ENCODE data around the gene PICALM.
"Not testable (repeated sequence)": the region's sequence is repeated elsewhere in the genome, so short reads cannot be mapped to it uniquely, and the experiment has no call there.

The PICALM gene

GRCh38 chr11:85953491-85954143 lies 115.3 kb downstream of the PICALM start:
- Histone ChIP-seq H3K4me2 (ENCODE audit: low read depth, low read length, poor library complexity, severe bottlenecking) (no peak overlapping the region), H3K79me2 (ENCODE audit: insufficient read depth, low read length) (no peaks in the 10 kb centered on the region), H2AFZ (ENCODE audit: low read length) (no peak overlapping the region), H3K9ac (ENCODE audit: low read depth, low read length, poor library complexity, severe bottlenecking) (no peak overlapping the region), H3K9me3 (ENCODE audit: insufficient read depth, low read depth, low read length) (no peaks in the 10 kb centered on the region), H3K27me3 (ENCODE audit: insufficient read depth, low read length, poor library complexity, severe bottlenecking) (no peaks in the 10 kb centered on the region), H3K4me1 (ENCODE audit: insufficient read depth, low read length, poor library complexity, severe bottlenecking) (no peaks in the 10 kb centered on the region), H3K36me3 (ENCODE audit: insufficient read depth, low read length) (peaks cover 41% of the 10 kb centered on the region), H4K20me1 (ENCODE audit: insufficient read depth, low read length, poor library complexity, severe bottlenecking) (no peaks in the 10 kb centered on the region), H3K9me2 (replicated peaks; ENCODE audit: low read depth, low read length) (no peaks in the 10 kb centered on the region), H3K4me3 (ENCODE audit: low read length, poor library complexity, severe bottlenecking) (no peak overlapping the region), H3F3A (ENCODE audit: low read depth) (no peaks in the 10 kb centered on the region)
- TF ChIP-seq EZH2phosphoT487 (IDR thresholded peaks at IDR 0.05; ENCODE audit: borderline replicate concordance) (no peak), CTCF (conservative IDR thresholded peaks at IDR 0.05; ENCODE audit: low read length) (no peak)

- peaks cover 27% of the 10 kb centered on the region; the same call in 1 of the 2 replicates for H3K36me3 ChIP-seq (ENCODE audit: insufficient read depth, low read length)
- H3K4me3 ChIP-seq (ENCODE audit: low read length, poor library complexity, severe bottlenecking); H3K79me2 ChIP-seq (ENCODE audit: insufficient read depth, low read length); H3K27me3 ChIP-seq (ENCODE audit: insufficient read depth, low read length, poor library complexity, severe bottlenecking); H3K9ac ChIP-seq (ENCODE audit: low read depth, low read length, poor library complexity, severe bottlenecking); H3K9me2 ChIP-seq (replicated peaks; ENCODE audit: low read depth, low read length); H3K4me2 ChIP-seq (ENCODE audit: low read depth, low read length, poor library complexity, severe bottlenecking); H3K4me1 ChIP-seq (ENCODE audit: insufficient read depth, low read length, poor library complexity, severe bottlenecking); H2AFZ ChIP-seq (ENCODE audit: low read length); H4K20me1 ChIP-seq (ENCODE audit: insufficient read depth, low read length, poor library complexity, severe bottlenecking); H3F3A ChIP-seq (ENCODE audit: low read depth); H3K9me3 ChIP-seq (ENCODE audit: insufficient read depth, low read depth, low read length): not testable (repeated sequence)
These were observed 116.8 kb downstream of the PICALM start for GRCh38 chr11:85952108-85952485.

- no peaks in the 10 kb centered on the region for H3K27me3 ChIP-seq (ENCODE audit: insufficient read depth, low read length, poor library complexity, severe bottlenecking)
These were observed 117.3 kb downstream of the PICALM start for GRCh38 chr11:85951428-85952107.

More at GRCh38 chr11:85951428-85952107, 117.3 kb downstream of the PICALM start:
- Histone ChIP-seq H3K36me3 (ENCODE audit: insufficient read depth, low read length) (peaks cover 22% of the 10 kb centered on the region; the same call in 1 of the 2 replicates), H4K20me1 (ENCODE audit: insufficient read depth, low read length, poor library complexity, severe bottlenecking) (no peaks in the 10 kb centered on the region), H3K4me3 (ENCODE audit: low read length, poor library complexity, severe bottlenecking) (no peak overlapping the region), H3K9ac (ENCODE audit: low read depth, low read length, poor library complexity, severe bottlenecking) (no peak overlapping the region), H3K9me2 (replicated peaks; ENCODE audit: low read depth, low read length) (no peaks in the 10 kb centered on the region), H3K4me1 (ENCODE audit: insufficient read depth, low read length, poor library complexity, severe bottlenecking) (no peaks in the 10 kb centered on the region), H2AFZ (ENCODE audit: low read length) (no peak overlapping the region), H3K9me3 (ENCODE audit: insufficient read depth, low read depth, low read length) (no peaks in the 10 kb centered on the region), H3K4me2 (ENCODE audit: low read depth, low read length, poor library complexity, severe bottlenecking) (no peak overlapping the region), H3K79me2 (ENCODE audit: insufficient read depth, low read length) (no peaks in the 10 kb centered on the region), H3F3A (ENCODE audit: low read depth) (no peaks in the 10 kb centered on the region)
- TF ChIP-seq EZH2phosphoT487 (IDR thresholded peaks at IDR 0.05; ENCODE audit: borderline replicate concordance): no peak
- no peak for TF ChIP-seq CTCF (conservative IDR thresholded peaks at IDR 0.05; ENCODE audit: low read length)

Measured in Loucy (cell line).